ENCODE results near the gene TMEM25.
"Not testable (repeated sequence)": the region's sequence is repeated elsewhere in the genome, so short reads cannot be mapped to it uniquely, and the experiment has no call there.

The TMEM25 gene

GRCh38 chr11:118530683-118531596 lies at the start of gene TMEM25:
Gene TMEM25 (plus strand): TSS chr11:118531192. CDS start chr11:118531802, 610 bp downstream.
- peak in 47 of 51 donors; percentile 15 to 86 (median 62) for DNase-seq

- not testable (repeated sequence) for DNase-seq
Observed at GRCh38 chr11:118481238-118481637, 49.8 kb upstream of the TMEM25 start.

- DNase-seq: no peak
Observed at GRCh38 chr11:118484405-118484804, 46.6 kb upstream of the TMEM25 start.

- DNase-seq: no peak
Observed at GRCh38 chr11:118485273-118485672, 45.7 kb upstream of the TMEM25 start.

GRCh38 chr11:118488480-118489109 lies 42.4 kb upstream of the TMEM25 start:
- peak in 42 of 51 donors; percentile 3 to 85 (median 26) for DNase-seq

- DNase-seq: no peak
Observed at GRCh38 chr11:118491041-118491440, 40.0 kb upstream of the TMEM25 start.

GRCh38 chr11:118497831-118498230 lies 33.2 kb upstream of the TMEM25 start:
- no peak for DNase-seq

- no peak for DNase-seq
Observed at GRCh38 chr11:118503216-118503615, 27.8 kb upstream of the TMEM25 start.

- DNase-seq: no peak
Observed at GRCh38 chr11:118511601-118512000, 19.4 kb upstream of the TMEM25 start.

- DNase-seq: no peak
Observed at GRCh38 chr11:118514103-118514502, 16.9 kb upstream of the TMEM25 start.

- DNase-seq: no peak
Observed at GRCh38 chr11:118519549-118519948, 11.4 kb upstream of the TMEM25 start.

GRCh38 chr11:118521892-118522311 lies 9.1 kb upstream of the TMEM25 start:
- DNase-seq: no peak

GRCh38 chr11:118522571-118523072 lies 8.4 kb upstream of the TMEM25 start:
- DNase-seq: peak in 1 of 51 donors; percentile 3

GRCh38 chr11:118524356-118524755 lies 6.6 kb upstream of the TMEM25 start:
- no peak for DNase-seq

- no peak for DNase-seq
Observed at GRCh38 chr11:118524757-118525470, 6.1 kb upstream of the TMEM25 start.

- DNase-seq: no peak
Observed at GRCh38 chr11:118526688-118527087, 4.3 kb upstream of the TMEM25 start.

- no peak for DNase-seq
Observed at GRCh38 chr11:118527109-118527508, 3.9 kb upstream of the TMEM25 start, which contains the start of gene TTC36. Gene TTC36 (plus strand): TSS chr11:118527474. CDS start chr11:118527495, 21 bp downstream.

- no peak for DNase-seq
Observed at GRCh38 chr11:118528511-118528910, 2.5 kb upstream of the TMEM25 start.

GRCh38 chr11:118529584-118530175 lies 1.3 kb upstream of the TMEM25 start:
- DNase-seq: no peak

- peak in 4 of 51 donors; percentile 25 to 49 (median 42) for DNase-seq
Observed at GRCh38 chr11:118530180-118530682, 761 bp upstream of the TMEM25 start.

- peak in 10 of 51 donors; percentile 7 to 80 (median 46) for DNase-seq
Observed at GRCh38 chr11:118531597-118532084, 649 bp downstream of the TMEM25 start.
